SK-N-SH (cell line): ENCODE measurements around the gene ANO10.

ENCODE experiments used
- CTCF ChIP-seq: fragments of 200-600 bp; sonication (generic); IDR thresholded peaks from 2 replicates; pipeline ENCODE4 v1.6.1; 2017; ENCODE audit warnings: antibody characterized with exemption, mild to moderate bottlenecking, moderate library complexity
- EZH2phosphoT487 ChIP-seq: fragments of 200-600 bp; sonication (generic); IDR thresholded peaks from 2 replicates; pipeline ENCODE4 v1.6.1; 2017; ENCODE audit warnings: low read depth, mixed run types, mild to moderate bottlenecking, antibody characterized with exemption, moderate library complexity, borderline replicate concordance
- MXI1 ChIP-seq: IDR thresholded peaks from 2 replicates; pipeline ENCODE4 v1.6.1; 2012; ENCODE audit warnings: mild to moderate bottlenecking, low read depth, low read length, improper control_type of control experiment
- NRF1 ChIP-seq: IDR thresholded peaks from 2 replicates; pipeline ENCODE4 v1.6.1; 2012; ENCODE audit warnings: low read depth, mild to moderate bottlenecking, low read length
- TEAD4 ChIP-seq: IDR thresholded peaks from 2 replicates; pipeline ENCODE4 v1.4.0; 2012; ENCODE audit warnings: mild to moderate bottlenecking, borderline replicate concordance; ENCODE audit not compliant: insufficient read depth

GRCh38 chr3:43347774-43348173, 274.0 kb downstream of the ANO10 start:
- TF ChIP-seq TEAD4 = no peak
- TF ChIP-seq CTCF = no peak
- no peak for TF ChIP-seq NRF1
- TF ChIP-seq EZH2phosphoT487 = no peak
- TF ChIP-seq MXI1 = no peak
